Cardiac fibroblast (primary cell): ENCODE results near the gene ORC1.

ENCODE experiments used
- DNase-seq, 2 donors: peaks; one replicate each; pipeline versions ENCODE4 v3.0.0 to v3.0.0-alpha.2; 2010; ENCODE audit warnings: low read depth in 2 of 2
- H3K4me3 ChIP-seq, 2 donors: replicated peaks in 1 of 2; 1 replicate in 1 of 2; 2 replicates in 1 of 2; pipeline ENCODE4 v1.5.1; 2011; ENCODE audit warnings: low read depth in 2 of 2, low read length in 2 of 2, mild to moderate bottlenecking in 2 of 2, moderate library complexity in 1 of 2
- CTCF ChIP-seq: IDR thresholded peaks from one replicate; pipeline ENCODE4 v1.5.1; 2011; ENCODE audit warnings: low read depth, mild to moderate bottlenecking, low read length, inconsistent platforms

Gene ORC1

GRCh38 chr1:52367272-52367671 lies 37.0 kb downstream of the ORC1 start:
- no peak overlapping the region for H3K4me3 ChIP-seq
- DNase-seq, result no peak
- no peak for TF ChIP-seq CTCF

- no peak for TF ChIP-seq CTCF
These were observed 37.8 kb downstream of the ORC1 start for GRCh38 chr1:52366517-52366827.

GRCh38 chr1:52365746-52366516 lies 38.3 kb downstream of the ORC1 start, which contains the start of gene CC2D1B:
Gene CC2D1B, minus strand, starts transcription at chr1:52366205. Its CDS starts 1,585 bp downstream, at chr1:52364620.
- no peak for TF ChIP-seq CTCF
- DNase-seq, result peak; percentile 97 to 99
- peak within 1 kb of the TSS; percentile 75 to 95 for H3K4me3 ChIP-seq

More at GRCh38 chr1:52366517-52366827, 37.8 kb downstream of the ORC1 start:
- no peak for DNase-seq
- peak overlapping the region; percentile 75 to 95 for H3K4me3 ChIP-seq

- TF ChIP-seq CTCF, result no peak
- peak; percentile 72 to 74 for DNase-seq
- peak overlapping the region; percentile 75 to 95 for H3K4me3 ChIP-seq
These were observed 39.0 kb downstream of the ORC1 start for GRCh38 chr1:52365071-52365745.

GRCh38 chr1:52364235-52364839 lies 39.9 kb downstream of the ORC1 start:
- TF ChIP-seq CTCF, result no peak
- DNase-seq, result no peak
- H3K4me3 ChIP-seq, result no peak overlapping the region

GRCh38 chr1:52360595-52360968 lies 43.6 kb downstream of the ORC1 start:
- TF ChIP-seq CTCF, result no peak
- no peak overlapping the region for H3K4me3 ChIP-seq
- no peak for DNase-seq
